Omental fat pad (tissue), 4 donors: ENCODE measurements around the gene LRRC74A. TPM values are rescaled to one million over a fixed set of nuclear protein-coding genes. Genes with fewer than 3 reads are reported as not detected.

Experiments used
- ATAC-seq: fragments of 150-250 bp; one replicate; pipeline ENCODE4 v1.9.1; 2016; ENCODE audit warnings: mild to moderate bottlenecking, moderate library complexity; ENCODE audit not compliant: low FRiP score
- DNase-seq: peaks from one replicate; pipeline ENCODE4 v3.0.0-alpha.2; 2019; ENCODE audit warnings: low spot score
- CTCF ChIP-seq, 3 donors: fragments of 450-650 bp; IDR thresholded peaks; one replicate each; pipeline ENCODE4 v1.5.1; 2016 to 2017; ENCODE audit warnings: antibody characterized with exemption in 3 of 3, mild to moderate bottlenecking in 3 of 3, moderate library complexity in 2 of 3
- total RNA-seq, 4 donors: library from RNA; depleted of rRNA; stranded (reverse); fragments of >200 nt; gene quantifications; one replicate each; pipeline ENCODE4 v1.1.0, GENCODE V29; 2016

The LRRC74A gene
- total RNA-seq, 4 donors from 2014 or later = not detected

- DNase-seq (no peak), ATAC-seq (peak; percentile 80)
- TF ChIP-seq CTCF (IDR thresholded peaks at IDR 0.05) = no peak
Measured at GRCh38 chr14:76844223-76844622, 18.0 kb downstream of the LRRC74A start.

GRCh38 chr14:76846331-76847047 is 20.3 kb downstream of the LRRC74A start:
- no peak for ATAC-seq

GRCh38 chr14:76848879-76849278 is 22.7 kb downstream of the LRRC74A start:
- ATAC-seq = no peak
- no peak for TF ChIP-seq CTCF (IDR thresholded peaks at IDR 0.05)
- DNase-seq = no peak

More at GRCh38 chr14:76846331-76847047, 20.3 kb downstream of the LRRC74A start:
- TF ChIP-seq CTCF (IDR thresholded peaks at IDR 0.05) = no peak
- no peak for DNase-seq

GRCh38 chr14:76855066-76855465 is 28.9 kb downstream of the LRRC74A start:
- DNase-seq = no peak
- TF ChIP-seq CTCF (IDR thresholded peaks at IDR 0.05) = no peak

GRCh38 chr14:76856769-76857168 is 30.6 kb downstream of the LRRC74A start:
- ATAC-seq (no peak), DNase-seq (no peak)
- no peak for TF ChIP-seq CTCF (IDR thresholded peaks at IDR 0.05)

More at GRCh38 chr14:76855066-76855465, 28.9 kb downstream of the LRRC74A start:
- ATAC-seq = no peak

- no peak for TF ChIP-seq CTCF (IDR thresholded peaks at IDR 0.05)
- no peak for DNase-seq
- ATAC-seq = no peak
Measured at GRCh38 chr14:76861574-76862255, 35.5 kb downstream of the LRRC74A start.
